CD14-positive monocyte (primary cell): Measurements from ENCODE around the gene ENKUR. TPM values are rescaled to one million over a fixed set of nuclear protein-coding genes. Genes with fewer than 3 reads are reported as not detected.

Experiments used
- DNase-seq, 3 donors: peaks; one replicate each; pipeline ENCODE4 v3.0.0-alpha.2; 2011 to 2022
- H2AFZ ChIP-seq: 2 replicates; pipeline ENCODE4 v1.6.0; 2012; ENCODE audit warnings: mild to moderate bottlenecking, low read depth, low read length, inconsistent platforms; ENCODE audit not compliant: insufficient read depth, poor library complexity, severe bottlenecking
- H3K27ac ChIP-seq, 2 donors: 1 replicate in 1 of 2; 2 replicates in 1 of 2; pipeline ENCODE4 v1.5.1; 2012 to 2013; ENCODE audit warnings: low read length in 2 of 2, control low read depth in 1 of 2, inconsistent platforms in 1 of 2, low read depth in 1 of 2, mild to moderate bottlenecking in 1 of 2
- H3K27me3 ChIP-seq, 2 donors: one replicate each; pipeline versions ENCODE4 v1.6.0 to v1.6.1; 2011 to 2013; ENCODE audit warnings: low read length in 2 of 2; ENCODE audit not compliant: control insufficient read depth in 2 of 2, insufficient read depth in 2 of 2
- H3K36me3 ChIP-seq, 2 donors: replicated peaks in 1 of 2; 1 replicate in 1 of 2; 2 replicates in 1 of 2; pipeline versions ENCODE4 v1.5.1 to v1.6.1; 2012 to 2013; ENCODE audit warnings: low read length in 2 of 2, control low read depth in 1 of 2, inconsistent platforms in 1 of 2, mild to moderate bottlenecking in 1 of 2; ENCODE audit not compliant: insufficient read depth in 2 of 2, control insufficient read depth in 1 of 2
- H3K4me1 ChIP-seq, 2 donors: 1 replicate in 1 of 2; 2 replicates in 1 of 2; pipeline versions ENCODE4 v1.5.1 to v1.6.1; 2012 to 2013; ENCODE audit warnings: low read length in 2 of 2, control low read depth in 1 of 2, inconsistent platforms in 1 of 2, mild to moderate bottlenecking in 1 of 2, moderate library complexity in 1 of 2; ENCODE audit not compliant: insufficient read depth in 2 of 2, control insufficient read depth in 1 of 2
- H3K4me2 ChIP-seq: replicated peaks from 2 replicates; pipeline ENCODE3; 2012; ENCODE audit warnings: low read length, moderate library complexity, mild to moderate bottlenecking; ENCODE audit not compliant: poor library complexity, severe bottlenecking; ENCODE audit errors: extremely low read depth
- H3K4me3 ChIP-seq, 3 experiments: fragments of 200-600 bp in 1 of 3; sonication (generic) in 1 of 3; replicated peaks in 1 of 3; 1 replicate in 2 of 3; 2 replicates in 1 of 3; pipeline ENCODE4 v1.5.1; 2011 to 2013; ENCODE audit warnings: low read length in 3 of 3, mild to moderate bottlenecking in 3 of 3, control low read depth in 2 of 3, low read depth in 2 of 3, inconsistent platforms in 1 of 3, moderate library complexity in 1 of 3
- H3K79me2 ChIP-seq: 2 replicates; pipeline ENCODE4 v1.6.0; 2012; ENCODE audit warnings: mild to moderate bottlenecking, control low read depth, inconsistent platforms, low read length, moderate library complexity; ENCODE audit not compliant: insufficient read depth
- H3K9ac ChIP-seq: 2 replicates; pipeline ENCODE4 v1.6.0; 2017; ENCODE audit warnings: low read length, mild to moderate bottlenecking; ENCODE audit not compliant: insufficient read depth, poor library complexity, severe bottlenecking
- H3K9me3 ChIP-seq, 2 donors: replicated peaks in 1 of 2; 1 replicate in 1 of 2; 2 replicates in 1 of 2; pipeline versions ENCODE4 v1.5.1 to v1.6.1; 2012 to 2013; ENCODE audit warnings: low read length in 2 of 2, control low read depth in 1 of 2; ENCODE audit not compliant: control insufficient read depth in 1 of 2, insufficient read depth in 1 of 2
- H4K20me1 ChIP-seq: 2 replicates; pipeline ENCODE4 v1.6.0; 2012; ENCODE audit warnings: mild to moderate bottlenecking, low read length, control low read depth, moderate library complexity; ENCODE audit not compliant: insufficient read depth
- H3K27ac Mint-ChIP-seq, 7 donors: one replicate each; pipeline ENCODE4 v1.8.0; 2020; ENCODE audit warnings: mild to moderate bottlenecking in 7 of 7, mixed read lengths in 7 of 7, moderate library complexity in 6 of 7, inconsistent platforms in 2 of 7
- H3K27me3 Mint-ChIP-seq, 3 donors: one replicate each; pipeline ENCODE4 v1.8.0; 2021 to 2022; ENCODE audit warnings: low read depth in 3 of 3, mild to moderate bottlenecking in 3 of 3, mixed read lengths in 3 of 3, moderate library complexity in 3 of 3, inconsistent platforms in 1 of 3
- H3K36me3 Mint-ChIP-seq, 2 donors: one replicate each; pipeline ENCODE4 v1.8.0; 2020; ENCODE audit warnings: mixed read lengths in 2 of 2, inconsistent platforms in 1 of 2, mild to moderate bottlenecking in 1 of 2
- H3K4me1 Mint-ChIP-seq: one replicate; pipeline ENCODE4 v1.8.0; 2020; ENCODE audit warnings: mild to moderate bottlenecking, mixed read lengths
- H3K4me3 Mint-ChIP-seq, 2 donors: one replicate each; pipeline ENCODE4 v1.8.0; 2020; ENCODE audit warnings: mild to moderate bottlenecking in 2 of 2, mixed read lengths in 2 of 2, moderate library complexity in 1 of 2
- H3K9me3 Mint-ChIP-seq, 7 donors: one replicate each; pipeline ENCODE4 v1.8.0; 2020 to 2022; ENCODE audit warnings: mixed read lengths in 7 of 7, mild to moderate bottlenecking in 6 of 7, moderate library complexity in 6 of 7, inconsistent platforms in 2 of 7
- CTCF ChIP-seq: fragments of 200-600 bp; IDR thresholded peaks from one replicate; pipeline ENCODE4 v1.8.0; 2022; ENCODE audit warnings: antibody characterized with exemption, mild to moderate bottlenecking
- WGBS: methylation state at CpG from one replicate; pipeline ENCODE4 v1.1.5; 2013; ENCODE audit warnings: missing lambda C conversion rate; ENCODE audit not compliant: insufficient coverage; 5-methylcytosine and 5-hydroxymethylcytosine counted together
- intact Hi-C, 2 donors: fragments of 100-400 bp; cut with micrococcal nuclease; formaldehyde crosslinking; loops; one replicate each; pipeline versions ENCODE4 v1.15.0 to v1.15.1; 2023
- polyA plus RNA-seq, 3 donors: library from polyadenylated mRNA; depleted of rRNA in 1 of 3; unstranded in 2 of 3; stranded (reverse) in 1 of 3; fragments of 300-500 nt in 2 of 3; fragments of >200 nt in 1 of 3; fragmentation: Illumina TruSeq in 2 of 3; gene quantifications; 1 replicate in 2 of 3; 2 replicates in 1 of 3; pipeline ENCODE4 v1.2.3, GENCODE V29; 2012 to 2021

The ENKUR gene
- polyA plus RNA-seq, 3 donors: 0.16 TPM; not detected in 2

DNA sequence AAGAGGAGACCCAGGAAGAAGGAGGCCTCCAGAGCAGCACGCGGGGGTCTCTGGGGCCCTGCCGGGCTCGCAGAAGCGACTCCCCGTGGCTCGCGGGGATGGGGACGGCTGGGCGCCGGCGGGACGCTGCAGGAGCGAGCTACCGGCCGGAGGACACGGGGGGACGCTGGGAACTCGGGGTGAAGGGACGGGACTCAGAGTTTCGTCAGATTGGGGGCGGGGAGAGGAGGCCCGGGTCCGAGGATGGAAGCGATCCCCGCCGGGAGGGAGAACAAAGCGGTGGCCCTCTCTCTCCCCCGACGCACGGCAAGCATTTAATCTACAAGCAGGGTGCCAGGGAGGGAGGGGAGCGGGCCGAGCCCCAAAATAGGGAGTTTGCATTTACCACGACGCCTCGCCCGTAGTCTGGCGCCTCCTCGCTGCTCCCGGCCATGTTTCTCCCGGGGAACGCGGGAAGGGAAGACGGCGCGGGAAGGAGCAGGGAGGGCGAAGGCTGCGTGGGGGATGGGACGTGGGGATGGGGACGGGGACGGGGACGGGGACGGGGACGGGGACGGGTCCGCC is 63.7 kb downstream of the ENKUR start, which contains the start of gene PRTFDC1:
Gene PRTFDC1, minus strand, starts transcription at position 464 of the 564 bp plus-strand sequence. Its CDS starts 31 bp downstream, at position 433.
- Histone ChIP-seq H4K20me1 (no peaks in the 10 kb centered on the region), H3K9ac (peak within 1 kb of the TSS; percentile 59), H3K36me3 (no peaks in the 10 kb centered on the region), H3K27me3 (peaks cover 0 to 21% of the 10 kb centered on the region in 2 donors), H3K79me2 (no peaks in the 10 kb centered on the region), H3K4me2 (peak within 1 kb of the TSS; percentile 85), H2AFZ (peak within 1 kb of the TSS; percentile 83), H3K9me3 (no peaks in the 10 kb centered on the region), H3K4me3 (peak within 1 kb of the TSS; percentile 43 to 75 (median 56)), H3K4me1 (peaks cover 2 to 15% of the 10 kb centered on the region in 2 donors), H3K27ac (no peak within 1 kb of the TSS)
- Mint-ChIP-seq H3K36me3 (no peaks in the 10 kb centered on the region), H3K9me3 (peaks cover 0 to 6% (median 0%) of the 10 kb centered on the region in 7 donors), H3K27me3 (peaks cover 17 to 33% (median 22%) of the 10 kb centered on the region in 3 donors), H3K4me1 (peaks cover 15% of the 10 kb centered on the region), H3K4me3 (peak within 1 kb of the TSS; percentile 79 to 88), H3K27ac (peak within 1 kb of the TSS in 1 of 7 donors; percentile 8)
- no peak for DNase-seq
- intact Hi-C loops: loop anchor here in 1 of 2 donors (10.0 kb wide), 1 partner anchor 307 kb away; no protein-coding TSS in a partner anchor
- TF ChIP-seq CTCF: no peak
- WGBS: 1% methylated on average over 50 of the region's 56 CpGs

DNA sequence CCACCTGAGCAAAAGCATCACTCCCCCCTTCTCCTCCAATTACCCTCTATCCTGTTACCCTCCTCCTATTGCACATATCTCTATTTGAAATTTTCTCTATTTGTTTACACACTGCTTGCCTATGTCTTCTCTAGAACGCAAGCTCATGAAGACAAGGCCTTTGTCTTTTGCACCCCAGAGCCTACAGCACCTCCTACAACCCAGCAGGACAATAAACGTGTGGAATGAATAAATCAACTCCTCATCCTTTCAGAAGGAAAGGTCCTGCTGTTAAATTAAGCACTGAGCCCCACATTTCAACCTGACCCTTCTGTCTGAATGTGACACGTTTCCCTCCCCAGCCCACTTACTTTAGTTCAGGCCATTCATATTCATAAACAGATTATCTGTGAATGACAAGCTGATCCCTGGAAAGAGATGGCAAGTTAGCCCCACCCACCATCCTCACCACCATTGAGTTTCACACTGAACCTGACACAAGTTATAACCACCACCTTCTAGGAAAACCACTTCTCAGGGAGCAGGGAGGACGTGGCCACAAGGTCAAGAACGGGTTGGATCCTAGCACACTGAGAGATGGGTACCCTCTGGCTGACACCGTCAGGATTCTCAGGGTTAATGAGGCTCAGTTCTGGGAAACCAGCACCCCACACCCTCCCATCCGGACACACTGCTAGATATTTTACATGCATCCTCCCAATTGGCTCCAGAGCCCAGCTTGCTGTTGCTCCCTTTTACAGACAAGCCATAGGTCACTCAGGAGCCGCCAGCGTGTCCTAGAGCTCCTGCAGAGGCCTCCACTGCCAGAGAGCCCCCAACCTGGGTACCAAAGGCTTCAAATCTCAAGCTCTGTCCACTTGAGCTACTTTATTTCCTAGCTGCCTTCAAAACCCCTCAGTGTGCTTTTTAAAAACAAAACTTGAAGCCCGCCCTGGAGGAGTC is 64.5 kb downstream of the ENKUR start:
- Histone ChIP-seq H2AFZ (peak overlapping the region; percentile 83), H3K9me3 (no peaks in the 10 kb centered on the region), H3K9ac (peak overlapping the region; percentile 59), H3K4me1 (peaks cover 2 to 15% of the 10 kb centered on the region in 2 donors), H3K36me3 (no peaks in the 10 kb centered on the region), H3K79me2 (no peaks in the 10 kb centered on the region), H3K27ac (no peak overlapping the region), H3K4me3 (peak overlapping the region in 2 of 3 experiments; percentile 56 to 75), H3K4me2 (peak overlapping the region; percentile 85), H3K27me3 (peaks cover 0 to 21% of the 10 kb centered on the region in 2 donors), H4K20me1 (no peaks in the 10 kb centered on the region)
- H3K27ac Mint-ChIP-seq: peak overlapping the region in 1 of 7 donors; percentile 8
- H3K36me3 Mint-ChIP-seq: no peaks in the 10 kb centered on the region
- intact Hi-C loops: loop anchor here in 1 of 2 donors (10.0 kb wide), 1 partner anchor 307 kb away; no protein-coding TSS in a partner anchor
- peaks cover 17 to 33% (median 22%) of the 10 kb centered on the region in 3 donors for H3K27me3 Mint-ChIP-seq
- WGBS: 51% methylated on average over 8 of the region's 10 CpGs
- H3K9me3 Mint-ChIP-seq: peaks cover 0 to 6% (median 0%) of the 10 kb centered on the region in 7 donors
- peak overlapping the region; percentile 79 to 88 for H3K4me3 Mint-ChIP-seq
- H3K4me1 Mint-ChIP-seq: peaks cover 15% of the 10 kb centered on the region
- TF ChIP-seq CTCF: no peak
- no peak for DNase-seq
